ENCODE results near the gene ZNF593. TPM values are rescaled to one million over a fixed set of nuclear protein-coding genes. Genes with fewer than 3 reads are reported as not detected.

The ZNF593 gene
- total RNA-seq, 4 donors from 2014 or later: 18.7 to 27.2 (median 26.9) TPM; not detected in 1

DNA sequence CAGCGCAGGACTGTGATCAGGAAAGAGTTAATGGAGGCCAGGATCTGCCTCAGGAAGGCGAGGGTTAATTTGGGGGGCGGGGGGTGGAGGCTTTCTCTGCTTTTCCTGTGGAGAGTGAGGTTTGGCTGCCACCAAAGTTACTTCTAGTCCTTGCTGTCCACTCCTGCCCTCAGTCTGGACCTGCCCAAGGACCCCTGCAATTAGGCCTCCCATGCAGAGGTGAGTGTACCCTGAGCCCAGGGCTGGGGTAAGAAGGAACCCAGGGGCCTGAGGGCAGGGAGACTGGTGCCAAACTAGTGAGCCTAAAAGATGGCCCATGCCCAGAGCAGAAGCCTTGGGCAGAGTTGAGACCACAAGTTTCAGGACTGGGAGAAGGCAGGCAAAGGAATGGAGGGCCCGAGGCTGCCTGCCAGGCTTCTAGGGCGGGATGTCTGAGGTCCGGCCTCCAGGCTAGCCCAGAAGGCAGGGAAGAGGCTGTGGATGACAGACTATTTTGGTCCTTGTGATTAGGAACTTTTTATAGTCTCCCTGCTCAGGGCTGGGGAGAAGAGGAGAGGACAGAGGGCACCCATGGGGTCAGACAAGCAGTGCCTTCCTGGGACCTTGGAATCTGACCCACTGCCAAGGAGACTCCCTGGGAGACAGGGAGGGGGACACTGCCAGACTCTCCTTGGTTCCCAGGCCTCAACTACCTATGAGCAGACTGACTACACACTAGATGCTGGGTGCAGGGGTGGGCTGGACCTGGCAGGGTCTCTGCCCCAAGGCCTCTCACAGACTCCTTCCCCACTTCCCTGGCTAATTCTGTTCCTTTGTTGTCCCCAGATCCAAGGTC is 10.6 kb upstream of the ZNF593 start, which contains the start of gene FAM110D:
FAM110D (plus strand) TSS at position 172 of the 835 bp plus-strand sequence. CDS start 2,213 bp downstream, outside the sequence.
- intact Hi-C loops (cut with DNase I; ENCODE audit: low total_unique reads): no loop called here

DNA sequence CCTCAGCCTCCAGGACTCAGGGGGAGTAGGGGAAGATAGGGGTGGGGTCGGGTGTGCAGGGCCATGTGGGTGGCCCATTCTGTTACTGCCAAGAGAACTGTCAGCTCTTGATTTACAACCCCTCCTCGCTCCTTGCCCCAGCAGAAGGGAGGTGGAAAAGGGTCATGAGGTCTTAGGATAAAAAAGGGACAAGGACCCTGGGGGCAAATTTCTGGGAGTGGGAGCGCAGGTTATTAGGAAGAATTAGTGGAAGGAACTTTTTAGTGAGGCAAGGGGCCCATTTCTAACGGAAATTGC is 10.0 kb upstream of the ZNF593 start:
- H3K4me1 ChIP-seq: peaks cover 10 to 23% (median 19%) of the 10 kb centered on the region in 4 donors
- no peak overlapping the region for H3K4me3 ChIP-seq
- 65 to 69% methylated on average over 4 of the region's 4 CpGs for WGBS, 2 donors (ENCODE audit: low coverage in 1 of 2)
- no peaks in the 10 kb centered on the region for H3K36me3 ChIP-seq
- no peak for TF ChIP-seq EP300 (IDR thresholded peaks at IDR 0.05; ENCODE audit: low read depth)
- TF ChIP-seq POLR2AphosphoS5 (IDR thresholded peaks at IDR 0.05): no peak
- TF ChIP-seq POLR2A (IDR thresholded peaks at IDR 0.05): no peak
- TF ChIP-seq, protein P1, sequence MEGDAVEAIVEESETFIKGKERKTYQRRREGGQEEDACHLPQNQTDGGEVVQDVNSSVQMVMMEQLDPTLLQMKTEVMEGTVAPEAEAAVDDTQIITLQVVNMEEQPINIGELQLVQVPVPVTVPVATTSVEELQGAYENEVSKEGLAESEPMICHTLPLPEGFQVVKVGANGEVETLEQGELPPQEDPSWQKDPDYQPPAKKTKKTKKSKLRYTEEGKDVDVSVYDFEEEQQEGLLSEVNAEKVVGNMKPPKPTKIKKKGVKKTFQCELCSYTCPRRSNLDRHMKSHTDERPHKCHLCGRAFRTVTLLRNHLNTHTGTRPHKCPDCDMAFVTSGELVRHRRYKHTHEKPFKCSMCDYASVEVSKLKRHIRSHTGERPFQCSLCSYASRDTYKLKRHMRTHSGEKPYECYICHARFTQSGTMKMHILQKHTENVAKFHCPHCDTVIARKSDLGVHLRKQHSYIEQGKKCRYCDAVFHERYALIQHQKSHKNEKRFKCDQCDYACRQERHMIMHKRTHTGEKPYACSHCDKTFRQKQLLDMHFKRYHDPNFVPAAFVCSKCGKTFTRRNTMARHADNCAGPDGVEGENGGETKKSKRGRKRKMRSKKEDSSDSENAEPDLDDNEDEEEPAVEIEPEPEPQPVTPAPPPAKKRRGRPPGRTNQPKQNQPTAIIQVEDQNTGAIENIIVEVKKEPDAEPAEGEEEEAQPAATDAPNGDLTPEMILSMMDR (IDR thresholded peaks at IDR 0.05): no peak
- H3K9me3 ChIP-seq: no peaks in the 10 kb centered on the region
- DNase-seq: no peak
- intact Hi-C loops (cut with DNase I; ENCODE audit: low total_unique reads): no loop called here
- peaks cover 58% of the 10 kb centered on the region for H3K27me3 ChIP-seq
- peak overlapping the region in 2 of 4 donors; percentile 19 to 28 for H3K27ac ChIP-seq
- in situ Hi-C loops (cut with MboI; ENCODE audit: low pct_ligation_motif_present in 1 of 4, low pct_unique_long_range_greater_than_20kb in 1 of 4, low sequenced_read_pairs in 3 of 4): loop anchor here in 2 of 4 donors (25.0 kb wide), 1 partner anchor 122 kb away; the partner anchor contains the start of gene SLC30A2 (in 2 of the 2)

More for the DNA sequence above, 10.6 kb upstream of the ZNF593 start, which contains the start of gene FAM110D:
- TF ChIP-seq POLR2A (IDR thresholded peaks at IDR 0.05) (no peak), POLR2AphosphoS5 (IDR thresholded peaks at IDR 0.05) (no peak), EP300 (IDR thresholded peaks at IDR 0.05; ENCODE audit: low read depth) (no peak)
- TF ChIP-seq, protein P1 (IDR thresholded peaks at IDR 0.05): no peak
- Histone ChIP-seq H3K9me3 (no peaks in the 10 kb centered on the region), H3K4me3 (no peak within 1 kb of the TSS), H3K27me3 (peaks cover 55% of the 10 kb centered on the region), H3K27ac (peak within 1 kb of the TSS in 2 of 4 donors; percentile 19 to 28), H3K36me3 (no peaks in the 10 kb centered on the region), H3K4me1 (peaks cover 10 to 20% (median 17%) of the 10 kb centered on the region in 4 donors)
- WGBS, 2 donors (ENCODE audit: low coverage in 1 of 2): 64% methylated on average over 6 of the region's 6 CpGs; no CpG with 5 or more reads in 1 of the 2 donors
- in situ Hi-C loops (cut with MboI; ENCODE audit: low pct_ligation_motif_present in 1 of 4, low pct_unique_long_range_greater_than_20kb in 1 of 4, low sequenced_read_pairs in 3 of 4): loop anchor here in 2 of 4 donors (25.0 kb wide), 1 partner anchor 122 kb away; the partner anchor contains the start of gene SLC30A2 (in 2 of the 2)
- no peak for DNase-seq

DNA sequence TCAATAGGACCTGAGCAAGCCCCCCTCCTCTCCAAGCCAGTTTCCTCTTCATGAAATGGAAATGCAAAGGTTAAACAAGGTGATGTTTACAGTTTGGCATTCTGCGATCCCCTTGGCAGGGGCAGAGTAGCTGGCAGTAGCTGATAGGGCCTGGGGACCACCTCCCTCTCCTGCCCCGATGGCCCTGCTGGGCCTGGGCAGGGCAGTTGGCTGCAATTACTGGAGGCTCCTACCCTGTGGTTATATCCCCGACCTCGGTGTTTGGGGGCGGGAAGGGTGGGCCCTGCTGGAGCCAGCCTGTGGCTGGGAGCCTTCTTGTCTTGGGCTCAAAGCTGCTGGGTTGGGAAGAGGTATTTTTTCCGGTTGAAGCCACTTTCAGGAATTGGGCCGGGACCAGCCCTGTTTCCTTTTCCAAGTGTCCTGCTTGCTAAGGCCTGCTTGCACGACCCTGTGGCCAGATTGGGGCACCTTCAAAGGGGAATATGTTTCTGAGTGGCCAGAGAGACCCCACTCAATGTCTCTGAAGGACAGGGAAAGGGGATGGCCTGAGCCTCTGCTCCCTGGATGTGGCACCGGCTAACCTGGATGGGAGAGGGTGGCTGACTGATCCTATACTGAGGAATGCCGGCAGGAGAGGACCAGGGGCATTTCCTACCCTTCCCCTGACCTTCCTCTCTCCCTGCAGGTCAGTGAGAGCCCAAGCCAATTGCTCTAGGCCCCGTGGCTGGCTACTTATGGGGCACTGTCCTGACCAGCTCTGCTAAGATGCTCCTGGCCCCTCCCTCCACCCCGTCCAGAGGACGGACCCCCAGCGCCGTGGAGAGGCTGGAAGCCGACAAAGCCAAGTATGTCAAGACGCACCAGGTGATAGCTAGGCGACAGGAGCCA is 8.9 kb upstream of the ZNF593 start:
- Histone ChIP-seq H3K4me3 (peak overlapping the region; percentile 33 to 60 (median 42)), H3K4me1 (peaks cover 10 to 24% (median 19%) of the 10 kb centered on the region in 4 donors), H3K27me3 (peaks cover 57% of the 10 kb centered on the region), H3K36me3 (no peaks in the 10 kb centered on the region), H3K9me3 (no peaks in the 10 kb centered on the region), H3K27ac (peak overlapping the region in 1 of 4 donors; percentile 46)
- 59% methylated on average over 16 of the region's 18 CpGs; no CpG with 5 or more reads in 1 of the 2 donors for WGBS, 2 donors (ENCODE audit: low coverage in 1 of 2)
- DNase-seq: no peak
- TF ChIP-seq POLR2A (IDR thresholded peaks at IDR 0.05) (no peak), EP300 (IDR thresholded peaks at IDR 0.05; ENCODE audit: low read depth) (no peak), POLR2AphosphoS5 (IDR thresholded peaks at IDR 0.05) (no peak)
- TF ChIP-seq, protein P1 (IDR thresholded peaks at IDR 0.05): no peak
- intact Hi-C loops (cut with DNase I; ENCODE audit: low total_unique reads): no loop called here
- in situ Hi-C loops (cut with MboI; ENCODE audit: low pct_ligation_motif_present in 1 of 4, low pct_unique_long_range_greater_than_20kb in 1 of 4, low sequenced_read_pairs in 3 of 4): loop anchor here in 2 of 4 donors (25.0 kb wide), 1 partner anchor 123 kb away; the partner anchor contains the start of gene SLC30A2 (in 2 of the 2)

Measured in transverse colon (tissue), 4 donors.